Measurements from ENCODE around the gene PLS3.
A peak's percentile ranks its signal among the peaks of the same experiment; 100 is the strongest.

Gene PLS3

GRCh38 chrX:115560978-115561604, at the start of gene PLS3:
Gene PLS3 (plus strand): TSS chrX:115561174. CDS start chrX:115610251, 49,077 bp downstream.
- peak; percentile 89 for DNase-seq

- no peak for DNase-seq
Measured at GRCh38 chrX:115518113-115518512, 42.9 kb upstream of the PLS3 start.

- DNase-seq = no peak
Measured at GRCh38 chrX:115521741-115522140, 39.2 kb upstream of the PLS3 start.

GRCh38 chrX:115522952-115523351, 38.0 kb upstream of the PLS3 start:
- DNase-seq = no peak

- peak; percentile 86 for DNase-seq
Measured at GRCh38 chrX:115525486-115525885, 35.5 kb upstream of the PLS3 start.

- DNase-seq = no peak
Measured at GRCh38 chrX:115531818-115532403, 29.1 kb upstream of the PLS3 start.

GRCh38 chrX:115533485-115533884, 27.5 kb upstream of the PLS3 start:
- DNase-seq = no peak

GRCh38 chrX:115534383-115534782, 26.6 kb upstream of the PLS3 start:
- no peak for DNase-seq

- DNase-seq = no peak
Measured at GRCh38 chrX:115535421-115535820, 25.6 kb upstream of the PLS3 start.

GRCh38 chrX:115535844-115536243, 25.1 kb upstream of the PLS3 start:
- no peak for DNase-seq

GRCh38 chrX:115539841-115540240, 21.1 kb upstream of the PLS3 start:
- DNase-seq = no peak

- peak; percentile 54 for DNase-seq
Measured at GRCh38 chrX:115541045-115541444, 19.9 kb upstream of the PLS3 start.

GRCh38 chrX:115547448-115547847, 13.5 kb upstream of the PLS3 start:
- peak; percentile 9 for DNase-seq

- DNase-seq = no peak
Measured at GRCh38 chrX:115549008-115549407, 12.0 kb upstream of the PLS3 start.

- peak; percentile 31 for DNase-seq
Measured at GRCh38 chrX:115553171-115553570, 7.8 kb upstream of the PLS3 start.

GRCh38 chrX:115559672-115560071, 1.3 kb upstream of the PLS3 start:
- peak; percentile 71 for DNase-seq

GRCh38 chrX:115560211-115560977, 580 bp upstream of the PLS3 start:
- DNase-seq = peak; percentile 77

- DNase-seq = peak; percentile 79
Measured at GRCh38 chrX:115561605-115562479, 868 bp downstream of the PLS3 start.

GRCh38 chrX:115562480-115562847, 1.5 kb downstream of the PLS3 start:
- no peak for DNase-seq

- DNase-seq = peak; percentile 15
Measured at GRCh38 chrX:115563633-115564162, 2.7 kb downstream of the PLS3 start.

GRCh38 chrX:115564243-115564642, 3.3 kb downstream of the PLS3 start:
- no peak for DNase-seq

- no peak for DNase-seq
Measured at GRCh38 chrX:115565888-115566287, 4.9 kb downstream of the PLS3 start.

GRCh38 chrX:115571712-115572111, 10.7 kb downstream of the PLS3 start:
- DNase-seq = no peak
